Ramos (cell line): Measurements from ENCODE around the gene APH1B.

Experiments
- in situ Hi-C: fragments of 300-500 bp; cut with MboI; formaldehyde crosslinking; loops from one replicate; pipeline ENCODE4 v1.14.3; 2022; ENCODE audit warnings: low sequenced_read_pairs; ENCODE audit not compliant: unreplicated experiment

The APH1B gene

DNA sequence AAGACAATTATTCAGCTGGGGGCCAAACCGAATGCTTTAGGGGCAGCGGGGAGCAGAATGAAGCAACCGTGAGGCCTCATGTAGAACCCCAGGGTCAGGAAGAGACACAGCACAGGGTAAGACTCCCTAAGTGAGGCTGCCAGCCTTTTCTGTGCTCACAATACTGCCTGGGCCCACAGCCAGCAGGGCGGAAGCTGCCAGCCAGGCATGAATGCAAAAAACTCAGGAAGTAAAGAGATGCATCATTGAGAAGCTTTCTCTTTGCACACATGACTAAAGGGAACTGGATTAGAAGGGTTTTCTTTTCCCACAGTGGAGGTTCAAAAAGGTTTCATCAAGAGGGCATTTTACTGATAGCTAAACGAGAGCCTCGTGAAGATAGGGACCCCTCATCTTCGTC lies 71.0 kb downstream of the APH1B start:
- in situ Hi-C loops = no loop called here

DNA sequence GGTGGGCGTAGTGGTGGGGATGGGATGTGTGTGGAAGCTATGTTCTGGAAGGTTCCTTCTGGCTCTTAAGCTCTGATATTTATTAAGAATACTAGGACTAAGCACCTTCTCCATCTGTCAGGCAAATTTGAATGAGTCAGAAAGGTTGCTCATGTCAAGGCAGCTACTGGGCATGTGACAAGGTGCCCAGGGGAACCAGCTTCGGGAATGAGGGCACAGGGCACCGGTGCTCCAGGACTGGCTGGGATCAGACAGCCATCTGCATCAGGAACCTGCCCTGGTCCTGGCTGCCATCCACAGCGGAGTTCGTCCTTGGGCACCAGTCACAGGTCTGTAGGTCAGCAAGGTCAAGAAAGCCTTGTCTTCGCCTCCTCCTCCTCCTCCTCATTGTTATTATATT lies 71.8 kb downstream of the APH1B start:
- in situ Hi-C loops = no loop called here

DNA sequence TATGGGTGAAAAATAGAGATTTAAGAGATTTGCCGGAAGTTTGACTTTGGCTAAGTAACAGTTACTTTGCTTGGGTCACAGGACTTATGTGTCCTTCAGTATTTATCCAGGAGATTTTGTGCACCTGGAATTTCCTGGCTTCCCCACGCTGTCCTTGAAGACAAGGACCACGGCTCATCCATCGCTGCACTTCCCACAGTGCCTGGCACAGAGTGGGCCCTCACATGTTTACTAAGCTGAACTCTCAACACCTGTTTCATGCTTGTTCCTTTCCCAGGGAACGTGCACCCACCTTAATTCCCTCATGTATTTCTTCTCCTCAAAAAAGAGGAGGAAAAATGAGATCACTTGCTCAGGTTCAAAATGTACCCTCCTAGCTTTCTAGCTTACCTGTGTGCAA lies 72.2 kb downstream of the APH1B start:
- in situ Hi-C loops = no loop called here

DNA sequence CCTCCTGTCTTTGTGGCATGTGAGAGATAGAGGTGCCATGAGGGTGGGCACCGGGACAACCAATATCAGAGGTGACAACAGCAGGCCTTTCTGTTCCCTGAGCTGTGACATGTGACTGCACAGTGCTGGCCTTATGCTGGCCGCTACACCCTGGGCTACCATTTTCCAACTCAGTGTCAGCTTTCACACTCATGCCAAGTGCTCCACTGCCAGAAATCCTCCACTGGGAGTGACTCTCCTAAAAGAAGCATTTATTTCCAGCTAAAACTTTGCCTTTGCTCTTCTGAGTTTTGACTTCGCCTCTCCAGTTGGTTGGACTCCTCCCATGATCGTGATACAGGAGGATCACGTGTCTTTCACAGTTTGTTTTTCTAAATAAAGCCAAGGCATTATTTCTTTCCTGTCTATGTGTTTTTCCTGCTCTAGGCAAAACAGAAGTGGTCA lies 72.8 kb downstream of the APH1B start:
- in situ Hi-C loops = no loop called here

DNA sequence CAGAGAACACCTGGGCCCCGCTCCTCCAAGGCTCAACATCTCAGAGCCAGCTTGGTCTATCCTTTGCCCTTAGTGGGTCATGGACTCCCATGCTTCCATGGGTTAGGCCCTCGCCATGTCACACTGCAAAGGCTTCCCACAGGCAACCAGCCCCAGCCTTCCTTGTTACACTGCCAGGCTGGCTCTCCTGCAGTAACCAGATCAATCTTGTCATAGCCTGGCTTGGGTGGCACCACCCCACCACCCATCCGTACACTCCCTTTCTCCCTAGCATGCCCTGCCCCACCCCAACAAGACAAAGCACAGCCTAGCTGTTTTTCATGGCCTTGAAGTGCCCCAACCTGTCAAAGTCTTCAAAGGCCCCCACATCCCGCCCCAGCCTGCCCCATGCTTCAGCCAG lies 73.8 kb downstream of the APH1B start:
- in situ Hi-C loops = no loop called here

DNA sequence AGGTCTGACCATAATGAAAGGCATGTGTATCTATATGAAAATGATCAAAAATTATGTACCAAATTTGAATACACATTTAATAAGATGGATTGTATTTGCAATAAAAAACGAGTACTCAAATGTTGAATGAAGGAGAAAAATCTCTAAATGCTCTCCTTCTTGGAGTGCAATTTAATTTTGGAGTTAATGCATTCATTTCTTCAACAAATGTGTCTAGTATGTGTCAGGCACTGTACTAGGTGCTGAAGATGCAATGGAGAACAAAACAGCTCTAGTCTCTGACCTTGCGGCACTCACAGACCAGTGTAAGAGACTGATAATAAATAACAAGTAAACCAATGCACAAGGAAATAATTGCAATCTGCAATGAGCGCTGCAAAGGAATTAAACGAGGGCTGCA lies 75.4 kb downstream of the APH1B start:
- in situ Hi-C loops = no loop called here

DNA sequence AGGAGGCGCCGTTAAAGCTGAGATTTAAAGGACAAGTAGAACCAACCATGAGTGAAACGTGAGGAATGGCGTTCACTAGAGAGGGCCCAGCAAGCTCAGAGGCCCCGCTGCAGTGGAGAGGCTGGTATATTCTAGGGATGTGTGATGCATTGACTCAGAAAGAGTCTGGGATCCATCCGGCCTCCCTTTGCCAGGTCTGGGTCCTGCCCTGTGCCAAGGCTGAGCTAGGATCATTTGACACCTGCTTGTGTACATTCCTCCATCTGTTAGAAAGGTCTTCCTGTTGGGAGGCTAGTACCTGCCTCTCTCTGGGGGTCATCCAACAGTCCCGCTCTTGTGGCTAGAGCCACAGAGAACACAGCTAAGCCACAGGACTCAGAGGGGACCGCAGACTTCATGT lies 75.9 kb downstream of the APH1B start:
- in situ Hi-C loops = no loop called here

DNA sequence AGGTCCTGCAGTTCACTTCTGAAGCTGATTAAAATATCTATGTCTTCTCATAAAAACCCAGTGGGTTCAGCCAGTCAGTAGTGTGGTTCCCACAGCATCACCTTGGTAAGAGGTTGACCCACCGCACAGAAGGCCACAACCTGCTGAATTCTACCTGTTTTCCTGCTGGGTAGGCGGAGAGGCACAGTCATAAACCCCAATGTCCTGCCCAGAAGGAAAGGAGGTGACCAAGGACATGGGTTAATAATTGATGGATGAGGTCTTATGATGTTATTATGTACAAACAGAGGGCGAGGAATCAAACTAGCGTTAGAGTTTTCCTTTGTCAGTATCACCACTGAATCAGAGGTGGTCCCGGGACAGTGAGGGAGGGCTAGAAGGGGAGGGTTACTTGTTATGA lies 76.5 kb downstream of the APH1B start:
- in situ Hi-C loops = no loop called here

DNA sequence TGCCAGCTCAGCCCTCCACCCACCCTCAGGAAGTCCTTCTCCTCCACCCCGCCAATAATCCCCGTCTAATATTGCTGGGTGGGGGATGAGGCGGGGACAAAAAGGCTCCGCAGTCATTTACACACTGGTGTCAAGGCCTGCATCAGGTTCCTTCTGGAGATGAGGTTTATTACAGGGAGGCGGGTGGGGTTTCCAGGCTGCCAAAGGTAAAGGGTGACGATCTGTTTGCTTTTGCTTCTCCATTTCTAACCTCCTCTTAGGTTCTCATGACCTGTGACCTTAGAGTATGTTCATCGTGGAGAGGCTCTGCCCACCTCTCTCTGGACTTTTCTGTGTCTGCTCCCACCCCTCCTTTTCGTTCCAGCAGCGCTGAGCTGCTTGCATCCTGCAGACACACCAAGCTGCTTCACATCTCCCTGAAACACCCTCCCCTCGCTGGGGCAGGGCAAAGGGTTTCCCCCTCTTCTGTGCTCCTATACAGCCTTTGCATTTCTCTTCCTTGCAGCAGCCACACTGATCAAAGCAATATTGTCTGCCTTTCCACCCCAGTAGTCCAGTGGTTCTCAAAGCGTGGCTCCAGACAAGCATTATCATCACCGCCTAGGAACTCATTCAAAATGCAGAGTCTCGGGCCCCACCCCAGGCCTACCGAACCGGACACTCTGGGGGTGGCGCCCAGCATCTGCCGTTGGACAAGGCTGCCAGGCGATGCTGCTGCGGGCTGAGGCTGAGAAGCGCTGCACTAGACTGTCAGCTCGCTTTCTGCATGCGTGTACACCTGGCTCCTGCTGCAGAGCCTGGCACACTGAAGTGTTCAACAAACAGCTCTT lies 77.6 kb downstream of the APH1B start:
- in situ Hi-C loops = no loop called here

DNA sequence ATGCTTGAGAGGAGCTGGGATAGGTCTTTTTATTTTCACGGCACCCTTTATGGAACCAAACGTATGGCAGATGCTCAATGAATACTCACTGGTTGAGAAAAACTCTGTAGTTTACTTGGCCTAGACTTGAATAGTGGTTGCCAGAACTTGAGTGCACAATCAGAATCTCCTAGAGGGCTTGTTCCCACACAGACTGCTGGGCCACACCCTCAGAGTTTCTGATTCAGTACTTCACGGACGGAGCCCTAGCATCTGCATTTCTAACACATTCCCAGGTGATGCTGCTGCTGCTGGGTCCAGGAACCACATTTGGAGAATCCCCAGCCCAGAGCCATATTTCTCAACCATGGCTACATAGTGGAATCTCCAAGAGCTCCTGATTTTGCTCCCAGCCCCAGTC lies 79.7 kb downstream of the APH1B start:
- in situ Hi-C loops = no loop called here

DNA sequence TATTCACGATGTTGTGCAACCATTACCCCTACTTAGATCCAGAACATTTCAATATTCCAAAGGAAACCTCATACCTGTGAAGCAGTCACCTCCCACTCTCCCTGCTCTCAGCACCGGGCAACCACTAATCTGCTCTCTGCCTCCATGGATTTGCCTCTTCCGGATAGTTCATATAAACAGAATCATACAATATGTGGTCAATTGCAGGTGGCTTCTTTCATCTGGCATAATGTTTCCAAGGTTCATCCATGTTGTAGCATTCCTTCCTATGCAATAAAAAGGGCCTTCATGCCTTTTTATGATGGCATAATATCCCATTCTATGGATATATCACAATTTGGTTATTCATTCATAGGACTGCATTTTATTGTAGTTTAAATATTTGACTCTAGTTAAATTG lies 80.3 kb downstream of the APH1B start:
- in situ Hi-C loops = no loop called here

DNA sequence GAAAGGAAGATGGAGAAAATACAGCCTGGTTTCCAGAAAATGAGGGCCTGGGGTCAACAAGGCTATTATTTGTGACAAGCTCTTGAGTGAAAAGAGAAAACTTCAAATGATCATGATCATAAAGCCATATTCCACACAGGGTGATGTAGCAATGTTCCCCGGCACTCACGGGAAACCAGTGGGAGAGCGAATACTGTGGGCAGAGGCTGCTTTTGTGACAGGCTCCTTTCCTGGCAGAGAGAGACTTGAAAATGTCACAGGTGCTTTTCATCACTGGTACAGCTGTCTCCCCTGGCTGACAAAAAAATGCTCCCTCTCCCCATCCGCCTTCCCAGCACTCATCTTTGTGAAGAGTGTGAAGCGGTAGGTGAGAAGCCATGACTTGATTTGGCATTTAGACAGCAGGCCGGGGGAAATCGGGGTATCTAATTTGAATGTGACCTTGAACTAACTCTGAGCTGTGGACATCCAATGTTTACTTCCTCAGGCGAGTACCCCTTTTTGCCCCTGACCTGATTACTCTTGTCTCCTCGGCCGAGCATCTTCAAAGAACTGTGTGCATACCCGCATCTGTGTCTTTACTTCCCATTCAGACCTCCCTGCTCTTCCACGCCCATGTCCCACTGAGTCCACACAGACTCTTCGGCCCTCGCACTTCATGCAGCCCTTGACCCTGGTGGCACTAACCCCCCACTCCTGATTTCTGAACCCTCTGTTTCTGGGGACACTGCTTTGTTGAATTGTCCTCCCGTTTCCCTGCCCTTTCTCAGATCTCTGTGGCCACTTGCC lies 81.0 kb downstream of the APH1B start:
- in situ Hi-C loops = no loop called here
